ENCODE measurements around the gene ENPP3. TPM values are rescaled to one million over a fixed set of nuclear protein-coding genes. Genes with fewer than 3 reads are reported as not detected.

Gene ENPP3
- polyA plus RNA-seq, 1 donor from 2014 or later, result not detected

- H3K27ac Mint-ChIP-seq, result no peak overlapping the region
- H3K4me3 Mint-ChIP-seq, result no peak overlapping the region
- peaks cover under 1% of the 10 kb centered on the region for H3K27me3 Mint-ChIP-seq
- peaks cover 2% of the 10 kb centered on the region for H3K36me3 Mint-ChIP-seq
- H3K4me1 Mint-ChIP-seq, result no peaks in the 10 kb centered on the region
- peaks cover 0 to 2% (median 0%) of the 10 kb centered on the region in 3 donors for H3K9me3 Mint-ChIP-seq
Observed at GRCh38 chr6:131792091-131792496, 155.0 kb downstream of the ENPP3 start.

- Mint-ChIP-seq H3K4me3 (peak overlapping the region in 1 of 4 donors; percentile 34), H3K4me1 (no peaks in the 10 kb centered on the region), H3K27me3 (peaks cover 8% of the 10 kb centered on the region), H3K9me3 (peaks cover 0 to 2% (median 0%) of the 10 kb centered on the region in 3 donors), H3K36me3 (peaks cover 2% of the 10 kb centered on the region), H3K27ac (no peak overlapping the region)
Observed at GRCh38 chr6:131795366-131795765, 158.3 kb downstream of the ENPP3 start.

Other genes starting within 250 kb of the ENPP3 start
- gene ARG1, start 64.1 kb upstream of the ENPP3 start, polyA plus RNA-seq, result not detected
- gene MED23, start 9.1 kb upstream of the ENPP3 start, polyA plus RNA-seq, result 12.8 TPM
- gene OR2A4, start 64.1 kb downstream of the ENPP3 start, polyA plus RNA-seq, result not detected
- not detected for gene CTAGE9, start 73.7 kb downstream of the ENPP3 start, polyA plus RNA-seq
- gene ENPP1, start 170.7 kb downstream of the ENPP3 start, polyA plus RNA-seq, result 0.34 TPM

Data from IgD-negative memory B cell (primary cell).